Thyroid gland (tissue), 4 donors: Measurements from ENCODE around the gene PODXL. TPM values are rescaled to one million over a fixed set of nuclear protein-coding genes. Genes with fewer than 3 reads are reported as not detected.
A peak's percentile ranks its signal among the peaks of the same experiment; 100 is the strongest.

Source experiments
- DNase-seq, 2 donors: peaks; one replicate each; pipeline ENCODE4 v3.0.0-alpha.2; 2019
- H3K27ac ChIP-seq, 3 donors: fragments of 200-600 bp; sonication (generic); 1 replicate in 2 of 3; 2 replicates in 1 of 3; pipeline ENCODE4 v1.5.1; 2016 to 2019; ENCODE audit warnings: mild to moderate bottlenecking in 1 of 3, moderate library complexity in 1 of 3
- H3K27me3 ChIP-seq: fragments of 200-600 bp; sonication (generic); one replicate; pipeline ENCODE4 v1.5.1; 2019
- H3K36me3 ChIP-seq, 2 donors: fragments of 200-600 bp; sonication (generic); one replicate each; pipeline ENCODE4 v1.5.1; 2016 to 2019
- H3K4me1 ChIP-seq, 2 donors: fragments of 200-600 bp; sonication (generic); one replicate each; pipeline ENCODE4 v1.5.1; 2017 to 2019
- H3K4me3 ChIP-seq, 3 donors: fragments of 200-600 bp; sonication (generic); replicated peaks in 1 of 3; 1 replicate in 2 of 3; 2 replicates in 1 of 3; pipeline ENCODE4 v1.5.1; 2016; ENCODE audit warnings: mild to moderate bottlenecking in 1 of 3
- H3K9me3 ChIP-seq: fragments of 200-600 bp; sonication (generic); one replicate; pipeline ENCODE4 v1.5.1; 2017
- CTCF ChIP-seq, 6 experiments: fragments of 200-600 bp in 3 of 6; fragments of 450-650 bp in 3 of 6; sonication (generic) in 3 of 6; IDR thresholded peaks; one replicate each; pipeline ENCODE4 v1.5.1; 2016 to 2019; ENCODE audit warnings: antibody characterized with exemption in 6 of 6, mild to moderate bottlenecking in 2 of 6, inconsistent platforms in 1 of 6, moderate library complexity in 1 of 6
- POLR2A ChIP-seq, 2 donors: fragments of 450-650 bp; IDR thresholded peaks; one replicate each; pipeline ENCODE4 v1.6.1; 2017; ENCODE audit warnings: antibody characterized with exemption in 2 of 2, mild to moderate bottlenecking in 2 of 2, moderate library complexity in 1 of 2
- WGBS, 2 donors: methylation state at CpG; one replicate each; pipeline ENCODE4 v1.1.5; 2017; 5-methylcytosine and 5-hydroxymethylcytosine counted together
- intact Hi-C: fragments of 100-400 bp; cut with DNase I; formaldehyde crosslinking; loops from one replicate; pipeline ENCODE4 v1.15.1; 2023
- total RNA-seq, 4 donors: library from RNA; depleted of rRNA; stranded (reverse); fragments of >200 nt; gene quantifications; one replicate each; pipeline ENCODE4 v1.2.3, GENCODE V29; 2016

PODXL gene
- total RNA-seq, 4 donors from 2014 or later, result 47.7 to 125 (median 56.3) TPM

DNA sequence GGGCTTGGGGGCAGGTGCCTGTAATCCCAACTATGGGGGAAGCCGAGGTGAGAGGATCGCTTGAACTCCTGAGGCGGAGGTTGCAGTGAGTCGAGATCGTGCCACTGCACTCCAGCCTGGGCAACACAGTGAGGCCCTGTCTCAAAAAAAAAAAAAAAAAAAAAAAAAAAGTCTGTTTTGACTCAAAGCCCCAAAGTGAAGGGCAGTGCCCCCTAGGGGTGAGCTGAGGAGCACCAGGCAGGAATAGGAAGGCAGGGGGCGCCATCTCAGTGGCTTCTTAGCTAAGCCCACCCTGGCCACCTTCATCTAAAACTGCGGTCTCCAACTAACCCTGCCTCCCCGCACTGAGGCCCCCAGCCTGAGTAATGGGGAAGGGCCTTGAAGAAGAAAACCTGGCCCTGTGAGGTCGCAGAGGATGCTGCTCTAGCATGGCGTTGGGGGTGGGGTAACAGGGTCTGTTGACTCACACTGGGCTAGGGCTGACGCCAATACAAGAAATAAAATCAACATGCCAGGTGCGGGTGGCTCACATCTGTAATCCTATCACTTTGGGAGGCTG, 9.8 kb downstream of the PODXL start:
- H3K9me3 ChIP-seq, result no peaks in the 10 kb centered on the region
- peaks cover 2 to 13% of the 10 kb centered on the region in 2 donors for H3K4me1 ChIP-seq
- intact Hi-C loops, result no loop called here
- H3K36me3 ChIP-seq, result no peaks in the 10 kb centered on the region
- WGBS, 2 donors, result 78 to 82% methylated on average over 12 of the region's 12 CpGs
- no peaks in the 10 kb centered on the region for H3K27me3 ChIP-seq
- DNase-seq, result no peak
- peak overlapping the region in 1 of 3 donors; percentile 28 for H3K27ac ChIP-seq
- H3K4me3 ChIP-seq, result no peak overlapping the region
- TF ChIP-seq CTCF (IDR thresholded peaks at IDR 0.05) (peak in 3 of 6 experiments; percentile 27 to 48 (median 42)), POLR2A (IDR thresholded peaks at IDR 0.05) (no peak)

- H3K27ac ChIP-seq, result peak overlapping the region in 2 of 3 donors; percentile 28 to 53
- TF ChIP-seq POLR2A (IDR thresholded peaks at IDR 0.05), result no peak
- no peak for TF ChIP-seq CTCF (IDR thresholded peaks at IDR 0.05)
- peak; percentile 34 to 40 for DNase-seq
- H3K27me3 ChIP-seq, result no peaks in the 10 kb centered on the region
- no peak overlapping the region for H3K4me3 ChIP-seq
- no peaks in the 10 kb centered on the region for H3K36me3 ChIP-seq
- intact Hi-C loops, result no loop called here
- peaks cover 4 to 13% of the 10 kb centered on the region in 2 donors for H3K4me1 ChIP-seq
- WGBS, 2 donors, result 66 to 76% methylated on average over 12 of the region's 12 CpGs
- no peaks in the 10 kb centered on the region for H3K9me3 ChIP-seq
These were observed 10.3 kb downstream of the PODXL start for GRCh38 chr7:131546126-131546525.

DNA sequence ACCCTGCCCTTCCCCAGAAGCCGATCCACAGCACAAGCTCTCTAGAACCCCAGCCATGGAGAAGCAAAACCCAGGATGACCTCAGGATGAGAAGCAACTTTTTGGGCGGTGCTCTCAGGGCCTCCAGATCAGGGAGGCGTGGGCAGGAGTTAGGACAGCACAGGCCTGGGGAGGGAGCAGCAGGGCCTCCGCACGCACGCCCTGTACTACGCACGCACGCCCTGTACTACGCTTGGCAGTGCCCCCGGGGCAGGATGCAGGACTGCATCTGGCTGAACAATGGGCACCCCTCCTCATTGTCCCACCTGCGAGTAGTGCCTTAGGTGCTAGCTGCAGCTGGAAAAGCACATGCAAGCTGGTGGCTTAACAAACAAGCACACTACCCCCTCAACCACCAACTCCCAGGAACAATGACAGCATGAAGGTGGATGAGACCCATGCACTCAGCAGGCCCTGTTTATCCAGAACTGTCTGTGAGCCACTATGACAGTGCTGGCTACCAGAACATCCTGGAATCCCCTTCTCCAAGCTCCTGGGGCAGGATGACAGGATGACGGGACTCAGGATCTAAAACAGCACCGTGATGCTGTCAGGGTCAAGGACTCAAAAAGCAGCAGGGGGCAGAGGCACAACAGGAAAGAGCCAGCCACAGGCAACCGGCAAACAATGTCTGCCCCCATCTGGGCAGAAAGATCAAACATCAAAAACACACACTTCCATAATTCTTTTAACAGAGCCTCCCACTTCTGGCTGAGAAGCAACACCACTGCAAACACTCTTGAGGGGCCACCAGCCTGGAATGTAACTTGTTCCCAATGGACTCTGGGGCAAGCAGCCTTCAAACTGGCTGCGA, 11.8 kb downstream of the PODXL start:
- Histone ChIP-seq H3K9me3 (no peaks in the 10 kb centered on the region), H3K36me3 (no peaks in the 10 kb centered on the region), H3K4me1 (peaks cover 4 to 13% of the 10 kb centered on the region in 2 donors), H3K27ac (peak overlapping the region in 2 of 3 donors; percentile 30 to 46), H3K4me3 (no peak overlapping the region), H3K27me3 (no peaks in the 10 kb centered on the region)
- WGBS, 2 donors, result 71 to 88% methylated on average over 7 to 10 of the region's 16 CpGs
- no peak for DNase-seq
- TF ChIP-seq CTCF (IDR thresholded peaks at IDR 0.05) (no peak), POLR2A (IDR thresholded peaks at IDR 0.05) (no peak)
- intact Hi-C loops, result no loop called here

- H3K9me3 ChIP-seq, result no peaks in the 10 kb centered on the region
- intact Hi-C loops, result no loop called here
- peaks cover 4 to 13% of the 10 kb centered on the region in 2 donors for H3K4me1 ChIP-seq
- H3K27me3 ChIP-seq, result no peaks in the 10 kb centered on the region
- peak overlapping the region in 2 of 3 donors; percentile 30 to 46 for H3K27ac ChIP-seq
- no peak for DNase-seq
- no peaks in the 10 kb centered on the region for H3K36me3 ChIP-seq
- no peak overlapping the region for H3K4me3 ChIP-seq
- TF ChIP-seq POLR2A (IDR thresholded peaks at IDR 0.05) (no peak), CTCF (IDR thresholded peaks at IDR 0.05) (no peak)
- WGBS, 2 donors, result 90 to 100% methylated on average over 3 of the region's 3 CpGs
These were observed 12.4 kb downstream of the PODXL start for GRCh38 chr7:131544021-131544420.

DNA sequence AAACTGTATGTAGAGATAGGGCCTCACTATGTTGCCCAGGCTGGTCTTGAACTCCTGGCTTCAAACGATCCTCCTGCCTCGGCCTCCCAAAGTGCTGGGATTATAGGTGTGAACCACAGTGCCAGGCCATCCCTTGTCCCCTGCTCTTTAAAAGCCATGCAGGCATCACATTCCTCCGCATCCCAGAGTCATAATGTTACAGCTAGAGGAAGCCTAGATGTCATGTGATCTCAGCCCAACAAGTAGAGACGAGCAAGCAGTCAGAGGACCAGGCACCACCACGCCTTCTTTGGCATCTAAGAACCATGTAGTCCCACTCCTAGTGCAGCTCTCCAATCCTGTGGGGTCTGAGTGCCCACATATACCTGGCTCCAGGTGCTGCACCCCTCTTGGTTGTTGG, 13.1 kb downstream of the PODXL start:
- Histone ChIP-seq H3K36me3 (no peaks in the 10 kb centered on the region), H3K9me3 (no peaks in the 10 kb centered on the region), H3K4me3 (no peak overlapping the region), H3K27me3 (no peaks in the 10 kb centered on the region), H3K4me1 (peaks cover 4 to 13% of the 10 kb centered on the region in 2 donors), H3K27ac (peak overlapping the region in 2 of 3 donors; percentile 33 to 56)
- intact Hi-C loops, result no loop called here
- TF ChIP-seq CTCF (IDR thresholded peaks at IDR 0.05) (no peak), POLR2A (IDR thresholded peaks at IDR 0.05) (no peak)
- DNase-seq, result no peak
- WGBS, 2 donors, result 87 to 94% methylated on average over 5 of the region's 5 CpGs
